Gastrocnemius medialis (tissue), 4 donors: ENCODE data around the gene DENND5B.

Experiments used
- CTCF ChIP-seq, 5 experiments: fragments of 450-650 bp in 3 of 5; fragments of 200-600 bp in 2 of 5; sonication (generic) in 2 of 5; IDR thresholded peaks in 4 of 5; conservative IDR thresholded peaks in 1 of 5; 1 replicate in 4 of 5; 2 replicates in 1 of 5; pipeline ENCODE4 v1.5.1; 2016 to 2019; ENCODE audit warnings: antibody characterized with exemption in 5 of 5, mild to moderate bottlenecking in 3 of 5, moderate library complexity in 3 of 5
- POLR2A ChIP-seq, 2 donors: fragments of 450-650 bp; IDR thresholded peaks; one replicate each; pipeline ENCODE4 v1.6.1; 2017; ENCODE audit warnings: antibody characterized with exemption in 2 of 2, mild to moderate bottlenecking in 2 of 2, moderate library complexity in 2 of 2

GRCh38 chr12:31408763-31409162 lies 182.2 kb downstream of the DENND5B start:
- TF ChIP-seq CTCF (IDR thresholded peaks at IDR 0.05 in 4 of 5, conservative IDR thresholded peaks at IDR 0.05 in 1 of 5) (no peak), POLR2A (IDR thresholded peaks at IDR 0.05) (no peak)
